ENCODE results near the gene UBE2G2. TPM values are rescaled to one million over a fixed set of nuclear protein-coding genes. Genes with fewer than 3 reads are reported as not detected.

The UBE2G2 gene
- total RNA-seq, 3 donors from 2014 or later, result 84.8 to 128 (median 99.2) TPM

- Histone ChIP-seq H3K27me3 (no peaks in the 10 kb centered on the region), H3K36me3 (no peaks in the 10 kb centered on the region), H3K4me1 (no peaks in the 10 kb centered on the region), H3K27ac (no peak overlapping the region), H3K9me3 (no peaks in the 10 kb centered on the region), H3K4me3 (no peak overlapping the region)
- no peak for TF ChIP-seq POLR2A (IDR thresholded peaks at IDR 0.05)
- TF ChIP-seq POLR2AphosphoS5 (IDR thresholded peaks at IDR 0.05), result no peak
- no peak for TF ChIP-seq CTCF (IDR thresholded peaks at IDR 0.05)
- DNase-seq (ENCODE audit: low spot score in 2 of 2), result no peak
- intact Hi-C loops (cut with DNase I; ENCODE audit: low total_unique reads), result no loop called here
These were observed 34.7 kb downstream of the UBE2G2 start for GRCh38 chr21:44766818-44767354.

GRCh38 chr21:44766014-44766817 is 35.4 kb downstream of the UBE2G2 start:
- H3K27ac ChIP-seq, result no peak overlapping the region
- TF ChIP-seq POLR2AphosphoS5 (IDR thresholded peaks at IDR 0.05) (no peak), POLR2A (IDR thresholded peaks at IDR 0.05) (no peak), CTCF (IDR thresholded peaks at IDR 0.05) (no peak)
- H3K4me1 ChIP-seq, result no peaks in the 10 kb centered on the region
- no peak for DNase-seq (ENCODE audit: low spot score in 2 of 2)
- H3K9me3 ChIP-seq, result no peaks in the 10 kb centered on the region
- H3K4me3 ChIP-seq, result no peak overlapping the region
- intact Hi-C loops (cut with DNase I; ENCODE audit: low total_unique reads), result no loop called here
- no peaks in the 10 kb centered on the region for H3K27me3 ChIP-seq
- no peaks in the 10 kb centered on the region for H3K36me3 ChIP-seq

- DNase-seq (ENCODE audit: low spot score in 2 of 2), result no peak
- H3K4me3 ChIP-seq, result peak overlapping the region in 1 of 3 donors; percentile 15
- intact Hi-C loops (cut with DNase I; ENCODE audit: low total_unique reads), result no loop called here
- H3K27me3 ChIP-seq, result no peaks in the 10 kb centered on the region
- no peak overlapping the region for H3K27ac ChIP-seq
- H3K4me1 ChIP-seq, result no peaks in the 10 kb centered on the region
- no peaks in the 10 kb centered on the region for H3K9me3 ChIP-seq
- no peaks in the 10 kb centered on the region for H3K36me3 ChIP-seq
- TF ChIP-seq POLR2AphosphoS5 (IDR thresholded peaks at IDR 0.05), result no peak
- no peak for TF ChIP-seq CTCF (IDR thresholded peaks at IDR 0.05)
- TF ChIP-seq POLR2A (IDR thresholded peaks at IDR 0.05), result no peak
These were observed 36.2 kb downstream of the UBE2G2 start for GRCh38 chr21:44765231-44766013.

GRCh38 chr21:44764319-44765230 is 37.0 kb downstream of the UBE2G2 start:
- intact Hi-C loops (cut with DNase I; ENCODE audit: low total_unique reads), result no loop called here
- Histone ChIP-seq H3K27ac (no peak overlapping the region), H3K36me3 (no peaks in the 10 kb centered on the region), H3K27me3 (no peaks in the 10 kb centered on the region), H3K9me3 (no peaks in the 10 kb centered on the region), H3K4me1 (no peaks in the 10 kb centered on the region), H3K4me3 (peak overlapping the region in 1 of 3 donors; percentile 15)
- TF ChIP-seq CTCF (IDR thresholded peaks at IDR 0.05) (no peak), POLR2A (IDR thresholded peaks at IDR 0.05) (no peak), POLR2AphosphoS5 (IDR thresholded peaks at IDR 0.05) (no peak)
- DNase-seq (ENCODE audit: low spot score in 2 of 2), result no peak

Measured in breast epithelium (tissue), 4 donors.